Gastrocnemius medialis (tissue), 4 donors: ENCODE data around the gene ARL5C. TPM values are rescaled to one million over a fixed set of nuclear protein-coding genes. Genes with fewer than 3 reads are reported as not detected.
A peak's percentile ranks its signal among the peaks of the same experiment; 100 is the strongest.

Experiments used
- ATAC-seq, 2 donors: fragments of 150-250 bp; one replicate each; pipeline ENCODE4 v1.9.1; 2016
- DNase-seq, 2 donors: peaks; one replicate each; pipeline ENCODE4 v3.0.0-alpha.2; 2019
- H3K27ac ChIP-seq, 4 donors: fragments of 200-600 bp; sonication (generic); 1 replicate in 1 of 4; 2 replicates in 3 of 4; pipeline ENCODE4 v1.5.1; 2016 to 2018; ENCODE audit warnings: mild to moderate bottlenecking in 2 of 4, moderate library complexity in 1 of 4
- H3K27me3 ChIP-seq, 3 donors: fragments of 200-600 bp; sonication (generic) in 2 of 3; 1 replicate in 1 of 3; 2 replicates in 2 of 3; pipeline versions ENCODE4 v1.5.1 to v1.6.0; 2016 to 2019; ENCODE audit warnings: mild to moderate bottlenecking in 1 of 3, moderate library complexity in 1 of 3
- H3K36me3 ChIP-seq, 2 donors: fragments of 200-600 bp; sonication (generic) in 1 of 2; one replicate each; pipeline ENCODE4 v1.5.1; 2017 to 2018
- H3K4me1 ChIP-seq, 2 donors: fragments of 200-600 bp; sonication (generic) in 1 of 2; one replicate each; pipeline ENCODE4 v1.5.1; 2016 to 2017; ENCODE audit warnings: mild to moderate bottlenecking in 2 of 2
- H3K4me3 ChIP-seq, 4 donors: fragments of 200-600 bp; sonication (generic) in 3 of 4; 1 replicate in 1 of 4; 2 replicates in 3 of 4; pipeline ENCODE4 v1.5.1; 2016 to 2019; ENCODE audit warnings: mild to moderate bottlenecking in 2 of 4
- H3K9me3 ChIP-seq, 3 donors: fragments of 200-600 bp; sonication (generic) in 2 of 3; 1 replicate in 1 of 3; 2 replicates in 2 of 3; pipeline ENCODE4 v1.5.1; 2016 to 2019
- CTCF ChIP-seq, 5 experiments: fragments of 450-650 bp in 3 of 5; fragments of 200-600 bp in 2 of 5; sonication (generic) in 2 of 5; IDR thresholded peaks in 4 of 5; conservative IDR thresholded peaks in 1 of 5; 1 replicate in 4 of 5; 2 replicates in 1 of 5; pipeline ENCODE4 v1.5.1; 2016 to 2019; ENCODE audit warnings: antibody characterized with exemption in 5 of 5, mild to moderate bottlenecking in 3 of 5, moderate library complexity in 3 of 5
- POLR2A ChIP-seq, 2 donors: fragments of 450-650 bp; IDR thresholded peaks; one replicate each; pipeline ENCODE4 v1.6.1; 2017; ENCODE audit warnings: antibody characterized with exemption in 2 of 2, mild to moderate bottlenecking in 2 of 2, moderate library complexity in 2 of 2
- in situ Hi-C, 4 donors: fragments of 200-750 bp; cut with MboI; loops; one replicate each; pipeline versions ENCODE4 v1.15.0 to v1.8.0; 2017; ENCODE audit warnings: low sequenced_read_pairs in 4 of 4
- intact Hi-C: fragments of 100-400 bp; cut with DNase I; formaldehyde crosslinking; loops from one replicate; pipeline ENCODE4 v1.15.1; 2023; ENCODE audit warnings: low total_unique reads
- total RNA-seq, 4 donors: library from RNA; depleted of rRNA; stranded (reverse); fragments of >200 nt; gene quantifications; one replicate each; pipeline versions ENCODE4 v1.1.0 to v1.2.3, GENCODE V29; 2016

ARL5C gene
- total RNA-seq, 4 donors from 2014 or later = 0.20 to 0.22 TPM; not detected in 2

- ATAC-seq = no peak
- Histone ChIP-seq H3K9me3 (no peaks in the 10 kb centered on the region), H3K4me1 (peaks cover 32 to 34% of the 10 kb centered on the region in 2 donors), H3K27me3 (no peaks in the 10 kb centered on the region), H3K4me3 (no peak overlapping the region), H3K36me3 (peaks cover 0 to 42% of the 10 kb centered on the region in 2 donors), H3K27ac (peak overlapping the region in 1 of 4 donors; percentile 9)
- DNase-seq = no peak
- intact Hi-C loops (no loop called here), in situ Hi-C loops (loop anchor here in 3 of 4 donors (5.0 kb wide), 2 partner anchors 37 to 42 kb away; no protein-coding TSS in a partner anchor)
- no peak for TF ChIP-seq POLR2A (IDR thresholded peaks at IDR 0.05)
Measured at GRCh38 chr17:39205112-39205526, 39.2 kb upstream of the ARL5C start.

GRCh38 chr17:39204245-39204644 is 38.3 kb upstream of the ARL5C start:
- ATAC-seq = no peak
- peak overlapping the region in 1 of 4 donors; percentile 24 for H3K27ac ChIP-seq
- no peak for DNase-seq
- TF ChIP-seq CTCF (IDR thresholded peaks at IDR 0.05 in 4 of 5, conservative IDR thresholded peaks at IDR 0.05 in 1 of 5) = no peak
- no peak for TF ChIP-seq POLR2A (IDR thresholded peaks at IDR 0.05)
- H3K9me3 ChIP-seq = no peaks in the 10 kb centered on the region
- in situ Hi-C loops (no loop called here), intact Hi-C loops (no loop called here)
- H3K36me3 ChIP-seq = peaks cover 0 to 42% of the 10 kb centered on the region in 2 donors
- H3K27me3 ChIP-seq = no peaks in the 10 kb centered on the region
- H3K4me3 ChIP-seq = no peak overlapping the region
- peaks cover 27 to 30% of the 10 kb centered on the region in 2 donors for H3K4me1 ChIP-seq

- ATAC-seq (no peak), DNase-seq (no peak)
- Histone ChIP-seq H3K27me3 (no peaks in the 10 kb centered on the region), H3K9me3 (no peaks in the 10 kb centered on the region), H3K4me1 (peaks cover 31 to 32% of the 10 kb centered on the region in 2 donors), H3K36me3 (peaks cover 0 to 42% of the 10 kb centered on the region in 2 donors), H3K27ac (peak overlapping the region; percentile 87 to 99 (median 94)), H3K4me3 (peak overlapping the region; percentile 79 to 94 (median 84))
- TF ChIP-seq CTCF (IDR thresholded peaks at IDR 0.05 in 4 of 5, conservative IDR thresholded peaks at IDR 0.05 in 1 of 5) = no peak
- no peak for TF ChIP-seq POLR2A (IDR thresholded peaks at IDR 0.05)
- intact Hi-C loops (no loop called here), in situ Hi-C loops (no loop called here)
Measured at GRCh38 chr17:39200957-39201510, 35.1 kb upstream of the ARL5C start.

GRCh38 chr17:39200070-39200879 is 34.3 kb upstream of the ARL5C start, which contains the start of gene RPL19:
TSS of gene RPL19 (plus strand) at chr17:39200283. CDS start at chr17:39200345, 62 bp downstream.
- in situ Hi-C loops = no loop called here
- Histone ChIP-seq H3K4me3 (peak within 1 kb of the TSS; percentile 79 to 94 (median 84)), H3K36me3 (peaks cover 0 to 42% of the 10 kb centered on the region in 2 donors), H3K27me3 (no peaks in the 10 kb centered on the region), H3K9me3 (no peaks in the 10 kb centered on the region), H3K4me1 (peaks cover 38 to 40% of the 10 kb centered on the region in 2 donors), H3K27ac (peak within 1 kb of the TSS; percentile 87 to 99 (median 94))
- intact Hi-C loops = no loop called here
- ATAC-seq = peak; percentile 57 to 61
- peak; percentile 85 to 93 for TF ChIP-seq POLR2A (IDR thresholded peaks at IDR 0.05)
- no peak for TF ChIP-seq CTCF (IDR thresholded peaks at IDR 0.05 in 4 of 5, conservative IDR thresholded peaks at IDR 0.05 in 1 of 5)
- DNase-seq = peak; percentile 61 to 65

- TF ChIP-seq POLR2A (IDR thresholded peaks at IDR 0.05) = peak in 1 of 2 donors; percentile 82
- no peak for TF ChIP-seq CTCF (IDR thresholded peaks at IDR 0.05 in 4 of 5, conservative IDR thresholded peaks at IDR 0.05 in 1 of 5)
- intact Hi-C loops (loop anchor here (10.0 kb wide), 2 partner anchors 465 to 1145 kb away; partner anchors contain the start of genes PNMT and TCAP), in situ Hi-C loops (no loop called here)
- peak; percentile 92 for DNase-seq
- peak overlapping the region; percentile 79 to 94 (median 84) for H3K4me3 ChIP-seq
- H3K9me3 ChIP-seq = no peaks in the 10 kb centered on the region
- no peaks in the 10 kb centered on the region for H3K27me3 ChIP-seq
- ATAC-seq = peak; percentile 69 to 82
- H3K4me1 ChIP-seq = peaks cover 44 to 45% of the 10 kb centered on the region in 2 donors
- peaks cover 0 to 38% of the 10 kb centered on the region in 2 donors for H3K36me3 ChIP-seq
- H3K27ac ChIP-seq = peak overlapping the region; percentile 87 to 99 (median 94)
Measured at GRCh38 chr17:39199820-39200069, 33.8 kb upstream of the ARL5C start.
